ENCODE data around the gene CYTH1. TPM values are rescaled to one million over a fixed set of nuclear protein-coding genes. Genes with fewer than 3 reads are reported as not detected.
A peak's percentile ranks its signal among the peaks of the same experiment; 100 is the strongest.

The CYTH1 gene
- polyA plus RNA-seq, 1 of the 3 experiments (the other 2 are of a cell fraction): 23.8 TPM

DNA sequence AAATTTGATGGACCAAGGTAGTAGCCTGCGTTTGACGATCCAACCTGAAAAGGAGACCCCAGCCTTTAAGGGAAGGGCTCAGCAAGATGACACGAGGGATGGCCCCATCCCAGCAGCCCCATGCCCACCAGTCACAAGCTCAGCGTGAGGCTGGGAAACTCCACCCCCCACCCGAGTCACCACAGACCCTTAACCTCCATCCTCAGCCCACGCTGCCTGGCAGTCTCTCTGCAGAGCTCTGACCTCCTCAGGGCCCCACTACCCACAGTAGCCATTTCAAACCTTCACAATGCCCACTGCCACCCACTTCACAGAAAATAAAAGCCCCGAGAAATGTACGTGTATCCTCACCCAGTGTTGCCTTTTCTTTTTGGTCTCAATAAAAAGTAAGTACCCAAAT is 39.9 kb upstream of the CYTH1 start:
- POLR2A ChIA-PET: no interaction called here
- Histone ChIP-seq H3K4me2 (peak overlapping the region; percentile 18; the same call in 1 of the 2 replicates), H3K9me3 (no peaks in the 10 kb centered on the region), H3K9ac (no peak overlapping the region), H3K4me3 (ENCODE audit: low read depth in 2 of 2, low read length in 1 of 2) (no peak overlapping the region), H3K79me2 (ENCODE audit: insufficient read depth) (peaks cover 41% of the 10 kb centered on the region), H3K36me3 (replicated peaks in 1 of 2; ENCODE audit: control insufficient read depth in 1 of 2, insufficient read depth in 2 of 2, low read length in 1 of 2) (peaks cover 57 to 74% of the 10 kb centered on the region in 2 experiments), H2AFZ (ENCODE audit: low read depth) (no peak overlapping the region), H3K4me1 (ENCODE audit: control insufficient read depth in 1 of 2, insufficient read depth in 2 of 2, low read depth in 1 of 2, low read length in 1 of 2) (peaks cover 22 to 23% of the 10 kb centered on the region in 2 experiments; a peak in 3 of 4 replicates), H3K27ac (ENCODE audit: low read depth in 2 of 2, low read length in 1 of 2) (peak overlapping the region; percentile 71 to 82), H3K9me2 (no peaks in the 10 kb centered on the region), H3K27me3 (ENCODE audit: insufficient read depth) (no peaks in the 10 kb centered on the region), H4K20me1 (ENCODE audit: insufficient read depth) (peaks cover 12% of the 10 kb centered on the region; the same call in 1 of the 2 replicates), H3F3A (replicated peaks; ENCODE audit: insufficient read depth) (peaks cover 27% of the 10 kb centered on the region)
- CTCF ChIA-PET: interaction anchor here (0.6 to 2.5 kb wide), 8 partner anchors 18 to 325 kb away, joined by 3 to 9 read pairs (median 4); no protein-coding TSS in a partner anchor
- 96% methylated on average over 8 of the region's 8 CpGs for WGBS (ENCODE audit: low lambda C conversion rate)
- no peak for TF ChIP-seq ELF1 (IDR thresholded peaks at IDR 0.05)
- TF ChIP-seq ZBTB33 (IDR thresholded peaks at IDR 0.05; ENCODE audit: borderline replicate concordance, low read depth): no peak
- no peak for TF ChIP-seq MXI1 (IDR thresholded peaks at IDR 0.05; ENCODE audit: low read depth, low read length)
- TF ChIP-seq EP300 (IDR thresholded peaks at IDR 0.05; ENCODE audit: borderline replicate concordance in 1 of 2, low read depth in 1 of 2, low read length in 1 of 2): no peak
- no peak for TF ChIP-seq SIN3A (IDR thresholded peaks at IDR 0.05; ENCODE audit: borderline replicate concordance, low read depth, low read length)
- no peak for TF ChIP-seq RFX5 (IDR thresholded peaks at IDR 0.05; ENCODE audit: low read length)
- TF ChIP-seq FOXJ3 (CRISPR knock-in tag; IDR thresholded peaks at IDR 0.05): no peak
- no peak for DNase-seq

DNA sequence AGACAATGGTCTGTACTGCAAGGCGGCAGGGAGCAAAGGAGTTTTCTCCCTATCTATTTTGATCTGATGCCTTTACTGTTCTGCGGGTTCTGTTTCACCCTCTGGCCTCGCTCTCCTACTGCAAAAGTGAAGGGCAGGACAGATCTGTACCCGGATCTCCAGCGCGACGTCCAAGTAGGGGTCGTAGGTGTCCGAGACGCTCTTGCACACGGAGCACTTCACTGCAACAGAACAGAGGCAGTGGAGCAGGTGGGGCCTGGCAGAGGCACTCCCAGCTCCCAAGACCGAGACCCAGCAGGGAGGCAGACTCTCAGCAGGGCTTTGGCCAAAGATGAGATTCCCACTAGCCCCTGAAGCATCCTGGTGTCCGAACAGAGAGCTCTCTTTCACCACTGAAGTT is 38.8 kb upstream of the CYTH1 start:
- Histone ChIP-seq H3K27ac (ENCODE audit: low read depth in 2 of 2, low read length in 1 of 2) (peak overlapping the region in 1 of 2 experiments; percentile 7; a peak in 1 of 4 replicates), H3K4me3 (ENCODE audit: low read depth in 2 of 2, low read length in 1 of 2) (no peak overlapping the region), H3K4me2 (no peak overlapping the region), H3K9me2 (no peaks in the 10 kb centered on the region), H3K36me3 (replicated peaks in 1 of 2; ENCODE audit: control insufficient read depth in 1 of 2, insufficient read depth in 2 of 2, low read length in 1 of 2) (peaks cover 69 to 72% of the 10 kb centered on the region in 2 experiments), H4K20me1 (ENCODE audit: insufficient read depth) (peaks cover 12% of the 10 kb centered on the region; the same call in 1 of the 2 replicates), H3K79me2 (ENCODE audit: insufficient read depth) (peaks cover 40% of the 10 kb centered on the region), H3K27me3 (ENCODE audit: insufficient read depth) (no peaks in the 10 kb centered on the region), H3K9me3 (no peaks in the 10 kb centered on the region), H3K9ac (no peak overlapping the region), H3K4me1 (ENCODE audit: control insufficient read depth in 1 of 2, insufficient read depth in 2 of 2, low read depth in 1 of 2, low read length in 1 of 2) (peaks cover 22 to 23% of the 10 kb centered on the region in 2 experiments; a peak in 3 of 4 replicates), H2AFZ (ENCODE audit: low read depth) (no peak overlapping the region), H3F3A (replicated peaks; ENCODE audit: insufficient read depth) (peaks cover 32% of the 10 kb centered on the region)
- TF ChIP-seq SIN3A (IDR thresholded peaks at IDR 0.05; ENCODE audit: borderline replicate concordance, low read depth, low read length) (no peak), YY1 (IDR thresholded peaks at IDR 0.05; ENCODE audit: low read depth) (no peak), TAF1 (IDR thresholded peaks at IDR 0.05; ENCODE audit: borderline replicate concordance, low read depth, low read length) (no peak), FOSL2 (IDR thresholded peaks at IDR 0.05; ENCODE audit: borderline replicate concordance, low read depth) (no peak)
- 92% methylated on average over 13 of the region's 13 CpGs for WGBS (ENCODE audit: low lambda C conversion rate)
- ChIA-PET CTCF (interaction anchor here (0.7 to 3.1 kb wide), 7 partner anchors 21 to 393 kb away, joined by 3 to 7 read pairs (median 3); no protein-coding TSS in a partner anchor), POLR2A (no interaction called here)
- DNase-seq: no peak
